Ishikawa (cell line): ENCODE measurements around the gene WWOX.

Experiments used
- REST ChIP-seq: IDR thresholded peaks from 2 replicates; pipeline ENCODE4 v1.6.1; 2012; ENCODE audit warnings: low read depth, mild to moderate bottlenecking
- TCF12 ChIP-seq: IDR thresholded peaks from 2 replicates; pipeline ENCODE4 v1.6.1; 2012; ENCODE audit warnings: low read depth

DNA sequence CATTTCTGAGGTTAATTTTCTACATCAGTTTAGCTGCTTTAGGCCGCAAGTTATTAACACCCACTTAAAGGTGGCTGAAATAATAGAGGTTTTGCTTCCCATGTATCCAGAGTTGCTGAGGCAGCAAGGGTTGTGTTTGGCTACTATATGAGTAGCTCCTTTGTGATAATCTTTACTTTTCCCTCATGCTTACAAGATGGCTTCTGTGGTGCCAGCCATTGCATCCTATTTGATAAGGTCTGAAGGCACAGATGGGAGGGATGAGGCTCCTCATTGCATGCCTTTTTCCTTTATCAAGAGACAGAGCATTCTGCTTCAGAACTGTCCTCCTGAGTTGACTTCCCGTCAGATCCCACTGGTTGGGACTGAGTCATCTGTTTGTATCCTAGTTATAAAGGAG lies 340.2 kb downstream of the WWOX start:
- TF ChIP-seq REST (no peak), TCF12 (no peak)
